ENCODE measurements around the gene RHOT2.

Gene RHOT2

DNA sequence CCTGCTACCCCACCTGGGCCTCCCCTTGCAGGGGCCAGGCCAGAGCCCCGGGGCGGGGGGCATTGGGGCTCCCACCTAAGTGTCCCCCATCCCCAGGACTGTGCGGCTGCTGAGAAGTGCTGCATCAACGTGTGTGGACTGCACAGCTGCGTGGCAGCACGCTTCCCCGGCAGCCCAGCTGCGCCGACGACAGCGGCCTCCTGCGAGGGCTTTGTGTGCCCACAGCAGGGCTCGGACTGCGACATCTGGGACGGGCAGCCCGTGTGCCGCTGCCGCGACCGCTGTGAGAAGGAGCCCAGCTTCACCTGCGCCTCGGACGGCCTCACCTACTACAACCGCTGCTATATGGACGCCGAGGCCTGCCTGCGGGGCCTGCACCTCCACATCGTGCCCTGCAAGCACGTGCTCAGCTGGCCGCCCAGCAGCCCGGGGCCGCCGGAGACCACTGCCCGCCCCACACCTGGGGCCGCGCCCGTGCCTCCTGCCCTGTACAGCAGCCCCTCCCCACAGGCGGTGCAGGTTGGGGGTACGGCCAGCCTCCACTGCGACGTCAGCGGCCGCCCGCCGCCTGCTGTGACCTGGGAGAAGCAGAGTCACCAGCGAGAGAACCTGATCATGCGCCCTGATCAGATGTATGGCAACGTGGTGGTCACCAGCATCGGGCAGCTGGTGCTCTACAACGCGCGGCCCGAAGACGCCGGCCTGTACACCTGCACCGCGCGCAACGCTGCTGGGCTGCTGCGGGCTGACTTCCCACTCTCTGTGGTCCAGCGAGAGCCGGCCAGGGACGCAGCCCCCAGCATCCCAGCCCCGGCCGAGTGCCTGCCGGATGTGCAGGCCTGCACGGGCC lies 35.2 kb upstream of the RHOT2 start:
- DNase-seq: no peak

DNA sequence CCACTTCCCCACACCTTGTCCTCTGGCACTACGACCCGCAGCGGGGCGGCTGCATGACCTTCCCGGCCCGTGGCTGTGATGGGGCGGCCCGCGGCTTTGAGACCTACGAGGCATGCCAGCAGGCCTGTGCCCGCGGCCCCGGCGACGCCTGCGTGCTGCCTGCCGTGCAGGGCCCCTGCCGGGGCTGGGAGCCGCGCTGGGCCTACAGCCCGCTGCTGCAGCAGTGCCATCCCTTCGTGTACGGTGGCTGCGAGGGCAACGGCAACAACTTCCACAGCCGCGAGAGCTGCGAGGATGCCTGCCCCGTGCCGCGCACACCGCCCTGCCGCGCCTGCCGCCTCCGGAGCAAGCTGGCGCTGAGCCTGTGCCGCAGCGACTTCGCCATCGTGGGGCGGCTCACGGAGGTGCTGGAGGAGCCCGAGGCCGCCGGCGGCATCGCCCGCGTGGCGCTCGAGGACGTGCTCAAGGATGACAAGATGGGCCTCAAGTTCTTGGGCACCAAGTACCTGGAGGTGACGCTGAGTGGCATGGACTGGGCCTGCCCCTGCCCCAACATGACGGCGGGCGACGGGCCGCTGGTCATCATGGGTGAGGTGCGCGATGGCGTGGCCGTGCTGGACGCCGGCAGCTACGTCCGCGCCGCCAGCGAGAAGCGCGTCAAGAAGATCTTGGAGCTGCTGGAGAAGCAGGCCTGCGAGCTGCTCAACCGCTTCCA lies 34.4 kb upstream of the RHOT2 start:
- no peak for DNase-seq

DNA sequence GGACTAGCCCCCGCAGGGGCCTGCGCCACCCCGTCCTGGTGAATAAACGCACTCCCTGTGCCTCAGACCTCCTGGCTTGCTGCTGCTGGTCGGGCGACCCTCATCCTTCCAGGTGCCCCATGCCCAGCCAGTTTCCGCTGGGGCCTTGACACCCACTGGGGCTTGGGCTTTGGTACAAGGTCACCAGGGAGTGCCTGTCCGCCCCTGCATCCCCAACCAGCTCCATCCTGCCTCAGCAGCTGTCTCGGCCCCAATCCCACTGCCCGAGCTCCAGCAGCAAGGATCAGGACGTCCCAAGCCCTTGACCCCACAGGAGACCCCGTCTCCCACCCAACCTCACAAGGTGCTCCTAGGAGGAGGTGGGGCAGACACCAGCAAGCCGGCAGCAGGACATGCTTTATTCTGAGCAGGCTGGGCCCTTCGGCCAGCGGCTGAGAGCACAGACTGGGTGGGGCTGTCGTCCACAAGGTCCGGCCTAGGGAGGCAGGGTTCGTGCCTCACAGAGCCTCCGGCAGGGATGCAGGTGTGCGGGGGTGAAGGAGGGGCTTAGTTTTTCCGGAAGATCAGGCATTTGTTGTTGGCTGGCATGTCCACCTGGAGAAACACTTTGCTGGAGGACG lies 33.8 kb upstream of the RHOT2 start:
- no peak for DNase-seq

DNA sequence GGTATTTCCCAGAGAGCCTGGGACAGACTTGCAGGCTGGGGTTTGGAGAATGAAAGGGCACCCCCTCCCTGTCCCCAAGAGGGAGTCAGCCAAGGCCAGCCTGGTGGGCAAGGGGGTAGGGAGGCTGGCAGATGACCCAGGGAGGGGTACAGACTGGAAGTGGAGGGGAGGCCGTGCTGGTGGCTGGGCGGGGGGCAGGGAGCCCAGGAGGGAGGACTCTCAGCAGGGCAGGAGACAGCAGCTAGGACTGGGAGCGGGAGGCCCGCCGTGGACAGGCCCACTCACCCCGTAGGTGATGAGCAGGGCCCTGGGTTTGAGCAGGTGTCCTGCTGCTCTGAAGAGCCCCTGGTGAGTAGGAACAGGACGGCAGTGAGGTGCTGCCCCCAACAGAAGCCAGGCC lies 32.9 kb upstream of the RHOT2 start:
- no peak for DNase-seq

DNA sequence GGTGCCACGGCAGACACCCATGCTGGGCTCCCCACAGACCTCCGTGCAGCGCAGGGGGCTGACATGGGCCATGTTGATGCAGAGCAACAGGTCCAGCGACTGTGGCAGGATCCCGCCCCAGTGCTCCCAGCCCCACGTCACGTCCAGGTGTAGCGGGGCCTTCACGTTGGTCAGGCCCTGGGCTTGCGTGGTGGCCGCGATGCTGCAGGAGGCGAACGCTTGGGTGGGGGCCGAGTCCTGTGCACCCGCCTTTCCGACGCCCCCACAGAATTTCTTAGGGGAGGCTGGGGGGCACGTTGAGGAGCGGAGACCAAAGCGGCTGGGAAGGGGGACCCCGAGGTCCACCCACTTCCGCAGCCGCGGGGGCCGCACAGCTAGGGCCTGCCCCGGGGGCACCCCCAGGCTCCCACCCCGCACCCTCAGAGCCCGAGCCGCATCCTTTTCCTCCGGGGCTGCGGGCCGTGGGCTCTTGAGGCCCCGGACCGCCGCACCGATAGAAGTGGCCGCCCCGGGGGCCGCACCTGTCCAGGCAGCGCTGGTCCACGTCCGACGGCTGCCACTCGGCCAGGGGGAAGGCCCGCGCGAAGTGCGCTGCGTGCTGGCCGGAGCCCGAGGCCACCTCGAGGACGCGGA lies 32.2 kb upstream of the RHOT2 start:
- DNase-seq: no peak

DNA sequence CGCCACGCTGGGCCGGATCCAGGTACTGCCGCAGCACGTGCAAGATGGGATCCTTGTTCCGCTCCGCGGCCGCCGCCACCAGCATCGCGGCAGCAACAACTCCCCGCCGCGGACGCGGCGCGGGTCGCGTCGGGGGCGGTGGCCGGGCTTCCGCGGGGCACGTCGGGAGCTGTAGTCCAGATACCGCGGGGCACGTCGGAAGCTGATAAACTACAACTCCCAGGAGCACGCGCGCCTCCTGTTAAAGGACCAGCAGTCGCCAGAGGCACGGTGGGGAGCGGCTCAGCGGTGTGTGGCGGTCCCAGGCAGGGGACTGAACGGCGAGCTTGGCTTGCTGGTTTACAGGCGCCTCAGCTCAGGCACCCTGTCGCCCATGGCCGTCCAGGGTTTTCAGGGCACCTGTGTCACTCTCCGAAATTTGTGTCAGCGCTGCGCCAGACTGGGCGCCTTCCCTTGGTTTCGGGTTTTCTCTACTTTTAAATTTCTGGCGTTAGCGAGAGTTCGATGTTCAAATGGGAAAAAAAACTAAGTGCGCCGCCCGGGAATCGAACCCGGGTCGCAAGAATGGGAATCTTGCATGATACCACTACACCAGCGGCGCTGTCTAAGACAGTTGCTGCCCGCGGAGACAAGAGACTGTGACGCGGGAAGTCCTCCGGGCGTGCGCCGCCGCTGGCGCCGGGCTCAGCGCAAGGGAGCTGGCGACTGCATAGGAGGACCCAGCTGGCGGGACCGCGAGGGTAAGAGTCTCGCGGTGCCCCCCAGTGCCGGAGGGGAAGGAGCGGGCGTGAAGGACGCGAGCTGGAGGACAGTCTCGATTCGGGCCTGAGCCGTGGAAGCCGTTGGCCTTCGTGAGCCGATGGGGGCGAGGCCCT lies 31.5 kb upstream of the RHOT2 start, which contains the start of gene METTL26:
TSS of gene METTL26 (minus strand) at position 100 of the 875 bp plus-strand sequence. CDS start at position 85, 15 bp downstream.
- DNase-seq: peak; percentile 93

DNA sequence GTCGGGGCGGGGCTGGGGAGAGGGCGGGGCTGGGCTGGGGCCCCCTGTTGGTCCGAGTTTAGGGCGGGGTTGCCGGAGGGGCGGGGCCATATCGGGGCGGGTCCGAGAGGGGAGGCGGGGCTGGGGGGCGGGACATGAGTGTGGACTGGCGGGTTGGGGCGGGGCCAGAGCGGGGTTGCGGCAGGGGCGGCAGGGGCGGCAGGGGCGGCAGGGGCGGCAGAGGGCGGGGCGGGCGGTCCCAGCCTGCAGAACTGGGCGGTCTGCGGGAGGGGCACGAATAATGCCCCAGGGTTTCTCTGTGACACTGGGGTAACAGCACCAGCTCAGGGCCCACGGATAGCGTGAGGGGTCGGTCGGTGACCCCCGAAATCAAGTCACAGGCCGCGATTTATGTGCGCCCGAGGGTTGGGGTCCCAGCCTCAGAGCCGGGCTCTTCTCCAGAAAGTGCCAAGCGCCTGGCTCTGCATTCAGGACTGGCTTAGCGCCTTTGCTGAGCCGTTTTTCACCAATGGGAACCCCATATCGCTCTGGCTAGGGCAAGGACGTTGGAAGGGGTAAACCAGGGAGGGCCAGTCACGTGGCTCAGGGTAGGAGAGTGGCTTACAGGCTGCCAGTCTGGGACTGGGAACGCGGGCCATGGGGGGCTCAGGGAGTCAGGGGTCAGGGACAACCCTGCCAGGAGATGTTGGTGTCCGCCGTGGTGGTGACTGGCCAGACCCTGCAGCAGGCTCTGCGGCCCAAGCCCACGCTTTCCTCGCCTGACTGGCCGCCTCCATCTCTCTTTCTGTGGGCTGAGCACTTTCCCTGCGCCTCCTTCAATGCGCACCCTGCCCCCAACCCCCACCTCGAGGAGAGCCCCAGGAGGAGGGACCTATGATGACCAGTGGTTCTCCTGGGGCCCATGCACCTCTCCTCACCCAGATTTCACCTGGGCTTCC lies 30.6 kb upstream of the RHOT2 start:
- peak; percentile 46 for DNase-seq

DNA sequence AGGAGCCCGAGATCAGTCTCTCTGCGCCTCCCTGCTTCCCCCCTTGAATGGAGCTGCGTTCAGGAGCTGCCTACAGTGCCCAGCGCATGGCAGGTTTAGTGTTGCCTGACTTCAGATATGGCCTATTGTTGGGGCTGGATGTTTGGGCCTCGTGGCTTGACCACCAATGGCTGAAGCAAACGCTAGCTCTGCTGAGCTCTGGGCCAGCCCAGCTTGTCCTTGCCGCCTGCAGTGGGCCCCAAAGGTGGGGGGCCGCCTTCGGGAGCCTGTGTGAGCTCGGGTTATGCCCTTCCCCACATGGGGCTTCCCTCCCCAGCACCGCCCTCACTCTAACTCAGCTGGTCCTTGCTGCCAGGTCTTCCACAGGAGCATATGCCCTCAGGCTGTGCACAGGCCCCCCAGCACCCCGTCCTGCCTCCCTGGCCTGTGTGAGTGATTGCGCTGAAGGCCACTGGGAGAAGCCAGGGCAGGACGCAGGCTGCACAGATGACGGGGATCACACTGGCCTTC lies 29.8 kb upstream of the RHOT2 start:
- no peak for DNase-seq

DNA sequence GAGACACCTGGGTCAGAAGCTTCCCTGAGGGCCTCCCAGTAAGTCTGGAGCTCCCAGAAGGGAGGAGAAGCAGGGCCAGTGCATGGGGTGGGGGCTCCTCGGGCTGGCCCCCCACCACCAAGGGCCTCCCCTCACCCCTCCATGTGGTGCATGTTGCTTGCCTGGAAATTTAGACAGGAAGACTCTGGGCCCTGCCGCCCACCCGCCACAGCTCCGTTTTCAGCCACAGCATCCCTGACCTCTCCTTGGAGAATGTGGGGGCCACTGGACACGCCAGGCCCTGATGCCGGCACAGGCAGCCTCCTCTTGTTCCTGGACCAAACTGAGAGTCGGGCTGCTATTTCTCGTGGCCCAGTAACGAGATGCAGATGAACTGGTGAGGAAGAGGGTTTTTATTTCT lies 29.1 kb upstream of the RHOT2 start:
- no peak for DNase-seq

DNA sequence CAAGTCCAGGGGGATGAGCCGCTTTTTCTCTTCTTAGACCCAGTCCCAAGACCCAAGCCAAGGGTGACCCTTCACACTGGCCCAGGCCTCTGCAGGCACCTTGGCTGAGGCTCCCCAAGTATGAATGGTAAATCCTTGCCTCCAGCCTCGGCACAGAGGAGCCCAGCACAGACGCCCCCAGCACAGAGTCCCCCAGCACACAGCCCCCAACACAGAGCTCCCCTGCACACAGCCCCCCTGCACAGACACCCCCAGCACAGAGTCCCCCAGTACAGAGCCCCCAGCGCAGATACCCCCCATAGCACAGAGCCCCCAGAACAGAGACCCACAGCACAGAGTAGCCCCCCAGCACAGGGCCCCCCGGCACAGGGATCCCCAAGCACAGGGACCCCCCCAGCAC lies 27.3 kb upstream of the RHOT2 start:
- DNase-seq: no peak

DNA sequence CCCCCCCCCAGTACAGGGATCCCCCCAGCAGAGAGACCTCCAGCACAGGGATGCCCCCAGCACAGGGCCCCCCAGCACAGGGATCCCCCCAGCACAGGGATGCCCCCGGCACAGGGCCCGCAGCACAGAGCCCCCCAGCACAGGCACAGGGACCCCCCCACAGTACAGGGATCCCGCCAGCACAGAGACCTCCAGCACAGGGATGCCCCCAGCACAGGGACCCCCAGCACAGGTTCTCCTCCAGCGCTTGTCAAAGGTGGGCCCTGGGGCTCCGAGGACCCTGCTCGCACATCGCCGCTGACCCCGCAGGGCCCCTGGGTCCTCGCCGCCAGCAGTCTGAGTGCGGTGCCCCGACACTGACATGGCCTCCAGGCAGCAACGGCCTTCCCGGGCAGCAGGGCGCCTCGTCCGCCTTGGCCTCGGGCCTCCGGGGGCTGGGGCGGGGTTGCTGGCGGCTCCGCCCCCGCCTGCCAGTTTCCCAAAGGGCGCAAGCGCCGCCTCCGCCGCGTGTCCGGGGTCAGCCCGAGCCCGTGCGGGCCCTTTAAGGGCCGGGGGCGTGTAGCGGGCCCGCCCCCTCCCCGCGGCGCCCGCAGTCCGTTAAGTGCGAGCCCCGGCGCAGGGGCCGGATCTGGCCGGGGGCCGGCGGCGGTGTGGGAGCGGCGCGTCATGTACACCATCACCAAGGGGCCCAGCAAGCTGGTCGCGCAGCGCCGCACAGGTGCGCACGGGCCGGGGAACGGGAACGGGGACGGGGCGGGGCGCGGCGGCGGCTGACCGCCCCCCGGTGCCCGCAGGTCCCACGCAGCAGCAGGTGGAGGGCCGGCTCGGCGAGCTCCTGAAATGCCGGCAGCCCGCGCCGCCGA lies 26.4 kb upstream of the RHOT2 start, which contains the start of gene MCRIP2:
TSS of gene MCRIP2 (plus strand) at position 503 of the 863 bp plus-strand sequence. CDS start at position 667, 164 bp downstream.
- peak; percentile 79 for DNase-seq

DNA sequence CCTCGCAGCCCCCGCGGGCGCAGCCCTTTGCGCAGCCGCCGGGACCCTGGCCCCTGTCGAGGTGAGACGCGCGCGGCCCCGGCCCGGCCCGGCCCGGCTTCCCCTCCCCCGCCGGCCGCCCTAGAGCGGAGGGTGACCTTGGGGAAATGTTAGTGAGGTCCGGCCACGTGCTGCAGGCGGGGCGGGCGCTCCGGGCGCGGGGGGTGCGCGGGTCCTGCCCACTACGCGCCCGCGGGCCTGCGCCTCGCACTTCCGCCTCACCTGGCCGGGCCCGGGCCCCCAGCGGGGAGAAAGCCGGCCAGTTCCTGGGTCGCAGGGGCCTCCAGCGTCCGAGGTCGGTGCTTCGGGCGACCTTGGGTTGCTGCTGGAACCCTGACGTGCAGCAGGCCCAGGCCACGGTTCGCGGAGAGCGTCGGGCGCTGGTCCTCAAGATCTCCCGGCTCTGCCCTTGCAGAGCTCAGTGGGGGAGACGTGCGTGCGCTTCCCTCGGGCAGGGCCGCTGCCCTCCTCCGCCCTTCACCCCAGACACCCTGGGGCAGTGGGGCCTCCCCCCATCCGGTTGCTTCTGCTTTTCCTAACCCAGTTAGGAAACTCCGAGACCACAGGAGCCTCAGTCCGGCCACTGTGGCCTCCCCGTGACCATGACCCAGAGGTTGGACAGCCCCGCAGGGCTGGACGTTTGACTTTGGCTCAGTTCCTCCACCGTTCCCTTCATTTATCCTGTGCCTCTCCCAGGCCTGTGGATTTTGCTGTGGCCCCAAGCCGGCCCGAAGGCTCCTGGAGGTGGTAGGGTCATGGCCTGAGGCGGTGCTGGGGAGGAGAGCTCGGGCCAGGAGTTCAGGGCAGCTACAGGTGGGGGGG lies 25.5 kb upstream of the RHOT2 start:
- DNase-seq: peak; percentile 76

DNA sequence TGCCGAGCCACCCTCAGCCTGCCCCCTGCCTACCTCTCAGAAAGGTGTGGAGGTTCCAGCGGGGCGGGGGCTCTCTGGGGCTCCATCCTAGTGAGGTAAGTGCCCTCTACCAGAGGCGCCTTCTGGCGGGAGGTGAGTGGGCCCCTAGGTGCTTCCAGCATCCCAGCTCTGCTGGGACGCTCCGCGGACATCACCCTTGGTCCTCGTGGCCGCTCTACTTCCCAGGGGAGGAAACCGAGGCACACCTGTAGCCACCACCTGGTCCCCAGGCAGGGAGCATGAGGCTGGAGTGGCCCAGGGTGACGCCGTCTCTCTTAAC lies 24.9 kb upstream of the RHOT2 start:
- no peak for DNase-seq

DNA sequence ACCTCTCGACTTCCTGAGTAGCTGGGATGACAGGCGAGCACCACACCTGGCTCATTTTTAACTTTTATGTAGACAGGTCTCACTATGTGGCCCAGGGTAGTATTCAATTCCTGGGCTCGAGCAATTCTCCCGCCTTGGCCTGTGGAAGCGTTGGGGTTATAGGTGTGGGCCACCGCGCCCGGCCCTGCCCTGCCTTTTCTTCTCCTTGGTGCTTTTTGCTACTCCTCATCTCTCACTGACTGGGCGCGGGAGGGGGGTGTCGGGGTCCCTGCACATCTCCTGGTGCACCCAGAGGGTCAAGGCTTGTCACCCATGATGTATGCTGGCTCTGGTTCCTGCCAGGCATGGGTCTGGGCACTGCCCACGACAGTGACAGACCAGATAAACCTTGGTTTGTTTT lies 23.4 kb upstream of the RHOT2 start:
- no peak for DNase-seq

DNA sequence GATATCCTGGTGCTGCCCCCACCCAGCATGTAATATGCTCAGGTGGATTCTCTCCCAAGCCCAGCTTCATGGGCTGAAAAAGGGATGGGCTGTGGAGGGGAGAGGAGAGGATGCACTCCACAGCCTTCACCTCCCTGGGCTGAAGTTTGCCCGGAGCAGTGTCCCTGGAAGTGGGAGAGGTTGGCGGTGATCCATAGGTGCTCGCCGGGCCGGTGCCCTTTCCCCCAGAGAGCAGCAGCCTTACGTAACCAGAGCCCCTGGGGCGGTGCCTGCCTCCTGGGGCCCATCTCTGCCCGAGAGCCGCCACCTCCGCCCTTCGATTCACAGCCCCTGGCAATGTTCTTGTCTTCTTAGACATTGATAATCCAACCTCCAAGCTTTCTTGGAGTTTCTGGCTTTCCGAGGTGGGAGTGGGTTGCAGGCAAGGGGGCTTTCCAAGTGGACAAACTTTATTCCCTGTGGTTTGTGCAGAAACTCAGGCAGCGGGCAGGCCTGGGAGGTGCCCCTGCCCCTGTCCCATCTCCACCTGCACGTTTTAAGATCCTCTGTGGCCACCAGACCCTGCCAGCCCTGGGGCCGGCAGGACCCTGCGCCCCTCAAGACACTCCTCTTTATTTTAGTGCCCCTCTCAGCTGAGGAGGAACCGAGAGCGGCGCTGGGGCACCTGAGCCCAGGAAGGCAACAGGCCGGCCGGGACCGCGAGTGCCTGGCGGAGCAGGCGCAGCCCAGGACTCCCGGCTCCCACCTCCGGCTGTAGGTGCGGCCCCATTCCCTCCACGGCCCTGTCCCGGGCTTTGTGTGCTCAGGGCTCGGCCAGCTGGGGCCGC lies 21.9 kb upstream of the RHOT2 start:
- DNase-seq: no peak

DNA sequence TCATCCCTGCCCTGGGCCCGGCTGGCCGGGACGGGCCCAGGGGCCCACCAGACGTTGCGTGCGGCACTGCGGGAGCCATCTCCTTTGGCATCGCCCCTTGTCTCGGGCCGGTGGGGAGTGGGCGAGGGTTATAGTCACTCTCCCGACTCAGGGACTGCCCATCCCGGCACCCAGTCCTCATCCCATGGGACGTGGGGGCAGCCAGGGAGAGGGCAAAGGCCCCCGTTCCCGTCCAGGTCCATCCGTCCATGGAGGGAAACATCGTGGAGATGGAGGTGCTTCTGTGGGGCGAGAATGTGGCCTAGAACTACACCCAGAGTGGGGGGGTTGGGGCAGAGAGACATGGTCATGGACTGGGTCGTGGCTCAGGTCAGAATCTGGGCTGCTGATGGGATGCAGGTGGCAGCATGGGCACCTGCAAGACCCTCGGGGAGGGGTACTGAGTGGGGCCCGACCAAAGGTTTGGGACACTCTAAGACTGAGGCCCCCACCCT lies 21.2 kb upstream of the RHOT2 start:
- DNase-seq: no peak

DNA sequence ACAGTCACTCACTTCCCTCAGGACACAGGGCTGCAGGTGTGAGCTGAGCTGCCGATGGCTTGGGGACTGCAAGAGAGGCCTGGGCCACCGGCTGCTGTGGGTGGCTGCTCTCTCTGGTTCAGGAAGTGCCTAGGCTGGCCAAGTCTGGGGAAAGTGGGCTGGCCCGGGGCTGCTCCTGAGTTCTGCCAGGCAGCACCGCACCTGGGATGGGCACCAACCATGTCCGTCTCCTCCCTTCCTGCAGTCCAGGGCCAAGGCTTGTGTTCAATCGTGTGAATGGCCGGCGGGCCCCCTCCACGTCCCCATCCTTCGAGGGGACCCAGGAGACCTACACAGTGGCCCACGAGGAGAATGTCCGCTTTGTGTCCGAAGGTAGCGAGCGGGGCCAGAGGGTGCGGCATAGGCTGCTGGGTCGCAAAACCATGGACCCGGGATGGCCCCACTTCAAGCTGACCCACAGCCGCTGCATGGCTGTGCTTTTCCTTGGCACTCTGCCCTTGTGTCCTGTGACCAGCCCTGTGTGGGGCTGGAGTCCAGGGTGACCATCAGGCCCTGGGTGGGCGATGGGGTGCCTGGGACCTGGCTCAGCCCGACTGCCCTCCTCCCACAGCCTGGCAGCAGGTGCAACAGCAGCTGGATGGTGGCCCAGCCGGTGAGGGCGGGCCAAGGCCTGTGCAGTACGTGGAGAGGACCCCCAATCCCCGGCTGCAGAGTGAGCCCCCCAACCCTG lies 20.6 kb upstream of the RHOT2 start:
- DNase-seq: no peak

All from MV-4-11 (cell line).